ENCODE results near the gene MDK. TPM values are rescaled to one million over a fixed set of nuclear protein-coding genes. Genes with fewer than 3 reads are reported as not detected.
"Not testable (repeated sequence)": the region's sequence is repeated elsewhere in the genome, so short reads cannot be mapped to it uniquely, and the experiment has no call there.

The MDK gene
- total and polyA plus RNA-seq, 5 experiments from 2014 or later: 0.52 to 8.0 (median 7.2) TPM; not detected in 2

DNA sequence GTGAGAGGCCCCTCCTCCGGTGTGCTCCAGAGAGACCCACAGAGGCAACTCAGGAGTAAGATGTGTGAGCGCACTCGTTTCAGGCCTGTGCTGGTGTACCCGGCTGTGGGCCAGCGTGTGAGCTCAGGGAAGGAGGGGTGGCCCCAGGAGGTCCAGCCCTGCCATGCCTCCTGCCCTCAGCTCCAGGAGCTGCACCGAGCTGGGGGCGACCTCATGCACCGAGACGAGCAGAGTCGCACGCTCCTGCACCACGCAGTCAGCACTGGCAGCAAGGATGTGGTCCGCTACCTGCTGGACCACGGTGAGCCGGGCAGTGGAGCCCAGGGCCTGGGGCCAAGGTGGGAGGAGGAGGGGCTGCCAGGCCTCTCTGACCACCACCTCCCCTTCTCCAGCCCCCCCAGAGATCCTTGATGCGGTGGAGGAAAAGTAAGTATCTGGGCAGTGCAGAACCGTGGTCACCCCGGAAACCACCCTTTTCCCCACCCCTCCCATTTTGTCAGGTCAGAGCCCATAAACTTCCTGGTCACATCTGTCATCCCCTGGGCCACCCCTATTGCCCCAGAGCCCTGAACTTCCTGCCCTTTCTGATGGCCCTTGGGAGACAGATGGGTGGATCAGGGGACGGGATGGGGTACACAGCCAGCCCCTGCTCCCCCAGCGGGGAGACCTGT, 2.5 kb upstream of the MDK start:
- Mint-ChIP-seq H3K27me3 (peaks cover 0 to 3% (median 0%) of the 10 kb centered on the region in 5 donors), H3K36me3 (peaks cover 0 to 44% (median 8%) of the 10 kb centered on the region in 3 donors), H3K27ac (peak overlapping the region; percentile 19 to 91 (median 82)), H3K4me3 (peak overlapping the region in 9 of 10 donors; percentile 16 to 84 (median 51)), H3K4me1 (peaks cover 12 to 23% (median 16%) of the 10 kb centered on the region in 4 donors), H3K9me3 (no peaks in the 10 kb centered on the region)
- ATAC-seq: no peak
- POLR2A ChIA-PET: interaction anchor here (1.0 to 3.1 kb wide), 4 partner anchors 10 to 30 kb away, joined by 3 to 20 read pairs (median 6); no protein-coding TSS in a partner anchor
- no peak for DNase-seq

DNA sequence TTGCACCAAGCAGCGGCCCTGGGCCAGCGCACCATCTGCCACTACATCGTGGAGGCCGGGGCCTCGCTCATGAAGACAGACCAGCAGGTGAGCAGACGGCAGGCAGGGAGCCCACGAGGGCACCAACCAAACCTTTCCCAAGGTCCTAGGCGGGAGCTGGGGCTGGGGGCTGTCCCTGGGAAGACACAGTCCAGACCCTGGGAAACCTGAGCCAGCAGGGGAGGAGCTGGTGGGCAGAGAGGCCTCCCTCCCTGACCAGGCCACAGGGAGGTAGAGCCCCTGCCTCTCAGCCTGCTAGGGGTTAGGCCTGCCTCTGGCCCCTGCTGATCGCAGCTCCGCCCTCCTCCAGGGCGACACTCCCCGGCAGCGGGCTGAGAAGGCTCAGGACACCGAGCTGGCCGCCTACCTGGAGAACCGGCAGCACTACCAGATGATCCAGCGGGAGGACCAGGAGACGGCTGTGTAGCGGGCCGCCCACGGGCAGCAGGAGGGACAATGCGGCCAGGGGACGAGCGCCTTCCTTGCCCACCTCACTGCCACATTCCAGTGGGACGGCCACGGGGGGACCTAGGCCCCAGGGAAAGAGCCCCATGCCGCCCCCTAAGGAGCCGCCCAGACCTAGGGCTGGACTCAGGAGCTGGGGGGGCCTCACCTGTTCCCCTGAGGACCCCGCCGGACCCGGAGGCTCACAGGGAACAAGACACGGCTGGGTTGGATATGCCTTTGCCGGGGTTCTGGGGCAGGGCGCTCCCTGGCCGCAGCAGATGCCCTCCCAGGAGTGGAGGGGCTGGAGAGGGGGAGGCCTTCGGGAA, 1.8 kb upstream of the MDK start:
- DNase-seq, H3K9me3 Mint-ChIP-seq, H3K27me3 Mint-ChIP-seq: not testable (repeated sequence)
- Mint-ChIP-seq H3K4me3 (peak overlapping the region; percentile 24 to 84 (median 50)), H3K27ac (peak overlapping the region; percentile 19 to 91 (median 82)), H3K4me1 (peaks cover 12 to 23% (median 16%) of the 10 kb centered on the region in 4 donors), H3K36me3 (peaks cover 0 to 38% (median 8%) of the 10 kb centered on the region in 3 donors)
- ATAC-seq: peak in 1 of 2 donors; percentile 11
- POLR2A ChIA-PET: interaction anchor here (0.8 to 2.2 kb wide), 5 partner anchors 11 to 34 kb away, joined by 3 to 9 read pairs (median 4); no protein-coding TSS in a partner anchor

DNA sequence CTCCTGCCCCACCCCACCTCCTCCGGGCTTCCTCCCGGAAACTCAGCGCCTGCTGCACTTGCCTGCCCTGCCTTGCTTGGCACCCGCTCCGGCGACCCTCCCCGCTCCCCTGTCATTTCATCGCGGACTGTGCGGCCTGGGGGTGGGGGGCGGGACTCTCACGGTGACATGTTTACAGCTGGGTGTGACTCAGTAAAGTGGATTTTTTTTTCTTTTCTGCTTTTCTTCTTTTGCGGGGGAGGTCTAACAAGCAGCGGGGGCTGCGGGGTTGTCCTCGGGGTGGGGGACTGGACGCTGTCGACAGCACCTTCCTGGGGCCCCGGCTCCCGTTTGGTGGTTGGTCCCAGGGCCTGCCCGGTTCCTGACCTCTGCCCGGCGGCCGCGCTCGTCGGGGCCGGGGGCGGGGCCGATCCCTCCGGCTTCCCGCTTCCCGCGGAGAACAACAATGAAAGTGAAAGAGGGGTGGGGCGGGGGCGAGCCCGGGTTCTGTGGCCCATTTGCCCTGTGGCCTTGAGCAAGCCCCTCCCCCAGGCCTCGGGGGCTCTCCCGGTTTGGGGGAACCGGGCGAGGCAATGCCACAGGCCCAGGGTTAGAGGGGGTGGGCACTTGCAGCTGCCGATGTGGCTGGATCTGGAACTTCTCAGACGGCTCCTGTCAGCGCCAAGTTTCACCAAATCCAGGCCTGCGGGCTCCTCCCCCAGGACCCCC, 975 bp upstream of the MDK start:
- POLR2A ChIA-PET: interaction anchor here (0.8 to 2.2 kb wide), 6 partner anchors 12 to 35 kb away, joined by 3 to 9 read pairs (median 4); no protein-coding TSS in a partner anchor
- Mint-ChIP-seq H3K9me3 (no peaks in the 10 kb centered on the region), H3K4me3 (peak overlapping the region; percentile 74 to 84 (median 79)), H3K4me1 (peaks cover 12 to 23% (median 16%) of the 10 kb centered on the region in 4 donors), H3K36me3 (peaks cover 0 to 30% (median 10%) of the 10 kb centered on the region in 3 donors), H3K27ac (peak overlapping the region; percentile 34 to 88 (median 76)), H3K27me3 (peaks cover 1 to 11% (median 4%) of the 10 kb centered on the region in 5 donors)
- ATAC-seq (peak; percentile 45 to 46), DNase-seq (peak in 9 of 10 donors; percentile 15 to 75 (median 44))

DNA sequence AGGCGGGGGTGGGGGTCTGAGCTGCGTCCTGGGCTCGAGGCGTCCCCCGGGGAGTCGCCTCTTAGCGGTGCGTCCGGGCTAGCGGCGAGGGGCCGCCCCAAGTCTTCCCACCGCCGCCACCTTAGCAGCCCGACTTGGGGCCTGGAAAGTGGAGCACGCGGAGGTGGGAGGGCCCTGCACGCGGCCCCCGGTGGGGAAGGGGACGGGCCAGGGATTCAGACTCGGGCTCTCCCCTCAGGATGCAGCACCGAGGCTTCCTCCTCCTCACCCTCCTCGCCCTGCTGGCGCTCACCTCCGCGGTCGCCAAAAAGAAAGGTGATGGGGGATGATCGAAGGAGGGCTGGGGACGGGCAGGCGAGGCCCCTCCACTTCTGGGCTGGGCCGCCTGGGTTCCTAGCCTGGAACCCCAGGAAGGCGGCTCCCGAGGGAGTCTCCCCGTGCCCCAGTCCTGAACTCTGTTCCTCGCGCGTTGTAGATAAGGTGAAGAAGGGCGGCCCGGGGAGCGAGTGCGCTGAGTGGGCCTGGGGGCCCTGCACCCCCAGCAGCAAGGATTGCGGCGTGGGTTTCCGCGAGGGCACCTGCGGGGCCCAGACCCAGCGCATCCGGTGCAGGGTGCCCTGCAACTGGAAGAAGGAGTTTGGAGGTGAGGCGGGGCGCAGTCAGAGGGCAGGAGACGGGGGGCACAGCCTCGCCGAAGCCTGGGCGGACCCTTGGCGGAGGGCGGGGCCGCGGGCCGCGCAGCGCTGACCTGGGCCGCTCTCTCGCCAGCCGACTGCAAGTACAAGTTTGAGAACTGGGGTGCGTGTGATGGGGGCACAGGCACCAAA, 563 bp downstream of the MDK start:
- Mint-ChIP-seq H3K4me3 (peak overlapping the region; percentile 71 to 89 (median 79)), H3K9me3 (no peaks in the 10 kb centered on the region), H3K4me1 (peaks cover 12 to 23% (median 17%) of the 10 kb centered on the region in 4 donors), H3K27me3 (peaks cover 11 to 25% (median 19%) of the 10 kb centered on the region in 5 donors), H3K36me3 (peaks cover 0 to 20% (median 10%) of the 10 kb centered on the region in 3 donors), H3K27ac (no peak overlapping the region)
- POLR2A ChIA-PET: no interaction called here
- peak; percentile 23 to 32 for ATAC-seq
- peak in 1 of 10 donors; percentile 35 for DNase-seq

DNA sequence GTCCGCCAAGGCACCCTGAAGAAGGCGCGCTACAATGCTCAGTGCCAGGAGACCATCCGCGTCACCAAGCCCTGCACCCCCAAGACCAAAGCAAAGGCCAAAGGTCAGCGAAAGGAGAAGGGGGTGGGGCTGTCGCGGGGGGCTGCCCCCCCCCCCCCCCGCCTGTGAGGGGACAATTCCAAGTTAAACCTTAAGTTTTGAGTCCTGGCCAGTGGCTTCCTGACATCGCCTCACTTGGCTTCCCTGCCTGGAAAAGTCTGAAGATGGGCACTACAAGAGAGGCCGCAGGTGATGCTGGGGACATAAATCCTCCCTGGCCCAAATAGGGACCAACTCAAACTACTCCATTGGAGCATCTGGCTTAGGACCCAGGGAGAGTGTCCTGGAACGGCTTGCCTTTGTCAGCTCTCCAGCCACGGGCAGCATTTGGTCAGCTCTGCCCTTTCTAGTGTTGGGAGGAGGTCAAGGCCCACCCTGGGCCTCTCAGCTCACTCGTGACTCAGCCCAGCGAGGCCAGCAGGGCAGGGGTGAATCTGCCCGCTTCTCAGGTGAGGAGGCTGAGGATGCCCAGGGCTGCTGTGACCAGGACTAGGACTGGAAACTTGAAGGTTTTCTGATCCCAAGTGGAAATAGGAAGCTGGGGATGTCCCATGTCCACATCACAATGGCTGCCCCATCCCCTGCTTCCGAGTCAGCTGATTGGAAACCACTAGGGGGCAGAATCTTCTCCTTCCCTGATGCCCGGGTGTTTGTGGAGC, 1.4 kb downstream of the MDK start:
- H3K9me3 Mint-ChIP-seq: no peaks in the 10 kb centered on the region
- ATAC-seq (peak in 1 of 2 donors; percentile 1), DNase-seq (no peak)
- peaks cover 0 to 12% (median 3%) of the 10 kb centered on the region in 3 donors for H3K36me3 Mint-ChIP-seq
- H3K4me3 Mint-ChIP-seq: peak overlapping the region in 7 of 10 donors; percentile 15 to 84 (median 33)
- POLR2A ChIA-PET: interaction anchor here (0.7 kb wide), 1 partner anchor 34 kb away, joined by 4 read pairs; no protein-coding TSS in a partner anchor
- H3K27me3 Mint-ChIP-seq: peaks cover 11 to 32% (median 23%) of the 10 kb centered on the region in 5 donors
- peaks cover 12 to 30% (median 15%) of the 10 kb centered on the region in 4 donors for H3K4me1 Mint-ChIP-seq
- no peak overlapping the region for H3K27ac Mint-ChIP-seq

DNA sequence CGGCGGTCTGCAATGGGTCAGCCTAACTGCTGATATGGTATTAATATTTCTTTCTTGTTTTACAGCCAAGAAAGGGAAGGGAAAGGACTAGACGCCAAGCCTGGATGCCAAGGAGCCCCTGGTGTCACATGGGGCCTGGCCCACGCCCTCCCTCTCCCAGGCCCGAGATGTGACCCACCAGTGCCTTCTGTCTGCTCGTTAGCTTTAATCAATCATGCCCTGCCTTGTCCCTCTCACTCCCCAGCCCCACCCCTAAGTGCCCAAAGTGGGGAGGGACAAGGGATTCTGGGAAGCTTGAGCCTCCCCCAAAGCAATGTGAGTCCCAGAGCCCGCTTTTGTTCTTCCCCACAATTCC, 1.9 kb downstream of the MDK start:
- POLR2A ChIA-PET: interaction anchor here (0.7 kb wide), 1 partner anchor 35 kb away, joined by 4 read pairs; no protein-coding TSS in a partner anchor
- Mint-ChIP-seq H3K9me3 (no peaks in the 10 kb centered on the region), H3K4me3 (peak overlapping the region; percentile 9 to 67 (median 30)), H3K27me3 (peaks cover 16 to 37% (median 28%) of the 10 kb centered on the region in 5 donors), H3K4me1 (peaks cover 18 to 36% (median 19%) of the 10 kb centered on the region in 4 donors), H3K27ac (no peak overlapping the region), H3K36me3 (peaks cover 0 to 7% (median 2%) of the 10 kb centered on the region in 3 donors)
- DNase-seq (no peak), ATAC-seq (no peak)

DNA sequence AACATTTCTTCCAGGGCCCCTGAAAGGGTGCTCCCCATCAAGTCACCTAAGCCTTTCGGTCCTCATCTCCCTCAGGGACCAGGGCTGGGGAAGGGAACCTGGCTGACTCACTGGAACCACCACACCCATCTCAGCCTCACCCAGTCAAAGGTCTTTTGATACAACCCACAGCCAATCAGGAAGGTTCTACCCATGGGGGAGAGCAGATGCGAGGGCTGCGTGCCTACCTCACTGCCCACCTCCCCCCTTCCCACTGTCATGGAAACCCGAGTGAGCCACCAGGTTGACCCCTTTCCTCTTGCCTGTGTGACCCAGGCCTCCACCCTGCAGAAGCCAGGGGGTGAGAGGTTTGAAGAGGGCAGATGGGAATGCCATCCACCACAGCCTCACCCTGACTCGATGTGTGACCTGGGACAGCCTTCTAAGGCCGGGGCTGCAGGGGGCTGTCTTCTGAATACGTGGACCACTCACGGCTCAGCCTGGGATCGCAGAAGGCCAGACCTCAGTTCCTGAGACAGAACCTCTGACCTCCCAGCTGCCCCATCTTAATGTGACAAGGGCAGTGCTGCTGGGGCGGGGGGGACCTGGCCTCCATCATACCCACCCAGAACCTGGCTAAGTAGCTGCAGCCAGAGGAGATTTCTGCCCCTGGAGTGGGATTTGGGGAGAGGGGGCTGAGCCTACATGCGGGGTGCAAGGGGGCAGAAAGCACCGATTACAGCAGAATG, 2.7 kb downstream of the MDK start:
- peak overlapping the region in 2 of 10 donors; percentile 26 to 67 for H3K4me3 Mint-ChIP-seq
- ATAC-seq: no peak
- no peak overlapping the region for H3K27ac Mint-ChIP-seq
- H3K9me3 Mint-ChIP-seq: no peaks in the 10 kb centered on the region
- POLR2A ChIA-PET: interaction anchor here (0.7 kb wide), 1 partner anchor 36 kb away, joined by 4 read pairs; no protein-coding TSS in a partner anchor
- peaks cover 21 to 45% (median 31%) of the 10 kb centered on the region in 5 donors for H3K27me3 Mint-ChIP-seq
- peaks cover 16 to 34% (median 20%) of the 10 kb centered on the region in 4 donors for H3K4me1 Mint-ChIP-seq
- no peak for DNase-seq
- peaks cover 0 to 5% (median 2%) of the 10 kb centered on the region in 3 donors for H3K36me3 Mint-ChIP-seq

DNA sequence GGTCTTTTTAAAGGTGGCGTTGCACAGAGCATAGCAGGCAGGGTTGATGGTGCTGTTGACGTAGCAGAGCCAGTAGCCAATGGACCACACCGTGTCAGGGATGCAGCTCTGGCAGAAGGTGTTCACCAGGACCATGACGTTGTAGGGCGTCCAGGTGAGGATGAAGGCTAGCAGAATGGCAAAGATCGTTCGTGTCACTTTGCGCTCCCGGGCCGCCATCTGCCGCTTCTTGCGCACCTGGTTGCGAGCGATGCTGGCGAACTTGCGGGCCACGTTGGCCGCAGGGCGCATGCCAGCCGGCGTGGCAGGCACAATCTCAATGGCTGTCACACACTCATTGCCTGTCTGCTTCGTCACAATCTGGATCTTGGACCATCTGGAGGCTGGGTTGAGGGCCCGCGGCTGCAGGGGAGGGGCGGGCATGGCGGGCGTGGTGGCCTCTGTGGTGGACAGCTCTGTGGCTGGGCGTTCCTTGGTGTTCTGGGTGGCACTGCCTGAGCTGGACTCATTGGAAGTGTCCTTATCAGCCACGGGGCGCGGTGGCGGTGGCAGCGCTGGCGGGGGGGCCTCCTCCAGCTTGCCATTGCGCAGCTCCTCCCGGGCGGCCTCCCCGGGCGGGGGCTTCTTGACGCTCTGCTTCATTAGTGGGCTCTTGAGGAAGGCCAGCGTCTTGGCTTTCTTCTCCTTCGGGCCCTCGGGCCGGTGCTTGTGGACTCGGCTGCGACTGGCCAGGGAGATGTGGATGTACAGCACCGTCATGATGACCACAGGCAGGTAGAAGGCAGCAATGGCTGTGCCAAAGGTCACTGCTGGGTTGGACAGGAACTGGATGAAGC, 3.9 kb downstream of the MDK start:
- Mint-ChIP-seq H3K36me3 (peaks cover 0 to 3% (median 2%) of the 10 kb centered on the region in 3 donors), H3K4me3 (peak overlapping the region in 1 of 10 donors; percentile 38), H3K4me1 (peaks cover 12 to 33% (median 24%) of the 10 kb centered on the region in 4 donors), H3K27me3 (peaks cover 24 to 54% (median 37%) of the 10 kb centered on the region in 5 donors), H3K27ac (peak overlapping the region in 1 of 10 donors; percentile 61), H3K9me3 (no peaks in the 10 kb centered on the region)
- POLR2A ChIA-PET: interaction anchor here (0.5 kb wide), 1 partner anchor 9 kb away, joined by 5 read pairs; no protein-coding TSS in a partner anchor
- DNase-seq (no peak), ATAC-seq (no peak)

DNA sequence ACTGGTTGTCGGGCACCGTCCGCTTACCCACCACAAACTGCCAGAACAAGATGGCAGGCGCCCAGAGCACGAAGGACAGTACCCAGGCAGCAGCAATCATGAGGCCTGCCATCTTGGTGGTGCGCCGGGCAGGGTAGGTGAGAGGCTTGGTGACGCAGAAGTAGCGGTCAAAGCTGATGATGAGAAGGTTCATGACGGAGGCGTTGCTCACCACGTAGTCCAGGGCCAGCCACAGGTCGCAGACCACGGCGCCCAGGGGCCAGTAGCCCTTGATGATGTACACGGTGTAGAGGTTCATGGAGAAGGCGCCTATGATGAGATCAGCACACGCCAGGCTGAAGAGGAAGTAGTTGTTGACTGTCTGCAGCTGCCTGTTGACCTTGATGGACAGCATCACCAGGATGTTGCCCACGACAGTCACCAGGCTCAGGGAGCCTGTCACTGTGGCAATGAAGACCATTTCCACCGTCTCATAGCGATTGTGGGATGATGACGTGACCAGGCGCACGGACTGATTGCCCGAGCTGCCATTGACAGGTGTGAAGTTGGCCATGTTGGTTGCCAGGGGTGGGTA, 4.6 kb downstream of the MDK start:
- no peak for ATAC-seq
- POLR2A ChIA-PET: interaction anchor here (0.5 to 2.4 kb wide), 2 partner anchors 8 kb away, joined by 5 to 8 read pairs; no protein-coding TSS in a partner anchor
- H3K27ac Mint-ChIP-seq: peak overlapping the region in 1 of 10 donors; percentile 61
- peaks cover 0 to 5% (median 2%) of the 10 kb centered on the region in 3 donors for H3K36me3 Mint-ChIP-seq
- no peak for DNase-seq
- no peaks in the 10 kb centered on the region for H3K9me3 Mint-ChIP-seq
- H3K27me3 Mint-ChIP-seq: peaks cover 24 to 60% (median 37%) of the 10 kb centered on the region in 5 donors
- peak overlapping the region in 2 of 10 donors; percentile 24 to 42 for H3K4me3 Mint-ChIP-seq
- H3K4me1 Mint-ChIP-seq: peaks cover 14 to 32% (median 27%) of the 10 kb centered on the region in 4 donors

Measured in naive thymus-derived CD8-positive, alpha-beta T cell (primary cell).